Stimulated activated CD8-positive, alpha-beta memory T cell treated with anti-CD3 and anti-CD28 coated beads, Interleukin-4, amount 100 ng/mL, for 1 hour (primary cell): Measurements from ENCODE around the gene DMAC1.

Experiments used
- DNase-seq, 2 donors: peaks; one replicate each; pipeline ENCODE4 v3.0.0-alpha.2; 2020; ENCODE audit warnings: low read depth in 2 of 2, low spot score in 1 of 2

Gene DMAC1

GRCh38 chr9:7783635-7784063, 15.9 kb downstream of the DMAC1 start:
- no peak for DNase-seq

GRCh38 chr9:7782400-7783120, 17.0 kb downstream of the DMAC1 start:
- DNase-seq, result no peak

- DNase-seq, result no peak
These were observed 19.2 kb downstream of the DMAC1 start for GRCh38 chr9:7780261-7780988.

GRCh38 chr9:7778851-7779600, 20.6 kb downstream of the DMAC1 start:
- no peak for DNase-seq

- DNase-seq, result no peak
These were observed 21.8 kb downstream of the DMAC1 start for GRCh38 chr9:7777771-7778170.

- no peak for DNase-seq
These were observed 29.5 kb downstream of the DMAC1 start for GRCh38 chr9:7770111-7770510.

- DNase-seq, result no peak
These were observed 37.0 kb downstream of the DMAC1 start for GRCh38 chr9:7762600-7762999.

GRCh38 chr9:7760014-7760415, 39.6 kb downstream of the DMAC1 start:
- no peak for DNase-seq

GRCh38 chr9:7756088-7756487, 43.5 kb downstream of the DMAC1 start:
- no peak for DNase-seq

GRCh38 chr9:7752481-7752880, 47.1 kb downstream of the DMAC1 start:
- DNase-seq, result no peak
